Measurements from ENCODE around the gene RAC3. TPM values are rescaled to one million over a fixed set of nuclear protein-coding genes. Genes with fewer than 3 reads are reported as not detected.
A peak's percentile ranks its signal among the peaks of the same experiment; 100 is the strongest.

The RAC3 gene
- total RNA-seq, 1 experiment from 2014 or later = 9.3 TPM

GRCh38 chr17:82029990-82030469 lies 1.4 kb upstream of the RAC3 start:
- CTCF ChIA-PET = no interaction called here
- peak overlapping the region; percentile 32 for H3K4me3 Mint-ChIP-seq (ENCODE audit: low read depth, unreplicated experiment)
- no peaks in the 10 kb centered on the region for H3K9me3 Mint-ChIP-seq (ENCODE audit: low read depth, unreplicated experiment)
- no TSS peak for BruUV-seq (replicated peaks)
- H3K27ac Mint-ChIP-seq (ENCODE audit: unreplicated experiment) = no peak overlapping the region
- intact Hi-C loops (cut with micrococcal nuclease; ENCODE audit: unreplicated experiment) = no loop called here
- no peaks in the 10 kb centered on the region for H3K4me1 Mint-ChIP-seq (ENCODE audit: low read depth, unreplicated experiment)
- TF ChIP-seq CTCF (IDR thresholded peaks at IDR 0.05; ENCODE audit: unreplicated experiment) = no peak
- no peak for DNase-seq
- peaks cover 26% of the 10 kb centered on the region for H3K36me3 Mint-ChIP-seq (ENCODE audit: insufficient read depth, unreplicated experiment)
- H3K27me3 Mint-ChIP-seq (ENCODE audit: unreplicated experiment) = no peaks in the 10 kb centered on the region

- Mint-ChIP-seq H3K27ac (ENCODE audit: unreplicated experiment) (no peak overlapping the region), H3K4me3 (ENCODE audit: low read depth, unreplicated experiment) (peak overlapping the region; percentile 32), H3K27me3 (ENCODE audit: unreplicated experiment) (no peaks in the 10 kb centered on the region), H3K36me3 (ENCODE audit: insufficient read depth, unreplicated experiment) (peaks cover 27% of the 10 kb centered on the region), H3K9me3 (ENCODE audit: low read depth, unreplicated experiment) (no peaks in the 10 kb centered on the region), H3K4me1 (ENCODE audit: low read depth, unreplicated experiment) (no peaks in the 10 kb centered on the region)
- DNase-seq = no peak
- CTCF ChIA-PET = no interaction called here
- TF ChIP-seq CTCF (IDR thresholded peaks at IDR 0.05; ENCODE audit: unreplicated experiment) = peak; percentile 16
- intact Hi-C loops (cut with micrococcal nuclease; ENCODE audit: unreplicated experiment) = no loop called here
- no TSS peak for BruUV-seq (replicated peaks)
Measured at GRCh38 chr17:82030470-82031302, 792 bp upstream of the RAC3 start.

- Mint-ChIP-seq H3K27ac (ENCODE audit: unreplicated experiment) (no peak overlapping the region), H3K4me3 (ENCODE audit: low read depth, unreplicated experiment) (peak overlapping the region; percentile 17), H3K27me3 (ENCODE audit: unreplicated experiment) (no peaks in the 10 kb centered on the region), H3K9me3 (ENCODE audit: low read depth, unreplicated experiment) (no peaks in the 10 kb centered on the region), H3K36me3 (ENCODE audit: insufficient read depth, unreplicated experiment) (peaks cover 36% of the 10 kb centered on the region), H3K4me1 (ENCODE audit: low read depth, unreplicated experiment) (no peaks in the 10 kb centered on the region)
- intact Hi-C loops (cut with micrococcal nuclease; ENCODE audit: unreplicated experiment) = no loop called here
- BruUV-seq (replicated peaks) = no TSS peak
- peak; percentile 49 for DNase-seq
- TF ChIP-seq CTCF (IDR thresholded peaks at IDR 0.05; ENCODE audit: unreplicated experiment) = no peak
- CTCF ChIA-PET = no interaction called here
Measured at GRCh38 chr17:82031885-82032627, 578 bp downstream of the RAC3 start.

GRCh38 chr17:82033359-82034085 lies 2.0 kb downstream of the RAC3 start:
- no peak overlapping the region for H3K27ac Mint-ChIP-seq (ENCODE audit: unreplicated experiment)
- H3K36me3 Mint-ChIP-seq (ENCODE audit: insufficient read depth, unreplicated experiment) = peaks cover 40% of the 10 kb centered on the region
- BruUV-seq (replicated peaks) = no TSS peak
- H3K4me1 Mint-ChIP-seq (ENCODE audit: low read depth, unreplicated experiment) = peaks cover 7% of the 10 kb centered on the region
- intact Hi-C loops (cut with micrococcal nuclease; ENCODE audit: unreplicated experiment) = no loop called here
- DNase-seq = no peak
- no peak for TF ChIP-seq CTCF (IDR thresholded peaks at IDR 0.05; ENCODE audit: unreplicated experiment)
- no peaks in the 10 kb centered on the region for H3K27me3 Mint-ChIP-seq (ENCODE audit: unreplicated experiment)
- CTCF ChIA-PET = no interaction called here
- H3K9me3 Mint-ChIP-seq (ENCODE audit: low read depth, unreplicated experiment) = no peaks in the 10 kb centered on the region
- H3K4me3 Mint-ChIP-seq (ENCODE audit: low read depth, unreplicated experiment) = no peak overlapping the region

Measured in Calu3 (cell line).